Frontal cortex (tissue), 4 donors: ENCODE data around the gene RAB36. TPM values are rescaled to one million over a fixed set of nuclear protein-coding genes. Genes with fewer than 3 reads are reported as not detected.

Experiments used
- DNase-seq, 2 donors: peaks; one replicate each; pipeline ENCODE4 v3.0.0; 2012; ENCODE audit warnings: low spot score in 2 of 2
- FAIRE-seq: peaks from 2 replicates; lab custom pipeline; 2012; peaks lifted over from hg19 to GRCh38; lab: Jason Lieb, UNC
- small RNA-seq: library from RNA; depleted of rRNA; stranded (forward); fragments of <200 nt; gene quantifications from one replicate; pipeline ENCODE3, GENCODE V24; 2014
- total RNA-seq: library from RNA; depleted of rRNA; stranded (reverse); fragments of >200 nt; gene quantifications from one replicate; pipeline ENCODE4 v1.2.3, GENCODE V29; 2014
- donor health status: control.
- donor health status: control.
- donor health status: control.

The RAB36 gene
- total RNA-seq, 1 donor from 2014 or later = 2.9 TPM

DNA sequence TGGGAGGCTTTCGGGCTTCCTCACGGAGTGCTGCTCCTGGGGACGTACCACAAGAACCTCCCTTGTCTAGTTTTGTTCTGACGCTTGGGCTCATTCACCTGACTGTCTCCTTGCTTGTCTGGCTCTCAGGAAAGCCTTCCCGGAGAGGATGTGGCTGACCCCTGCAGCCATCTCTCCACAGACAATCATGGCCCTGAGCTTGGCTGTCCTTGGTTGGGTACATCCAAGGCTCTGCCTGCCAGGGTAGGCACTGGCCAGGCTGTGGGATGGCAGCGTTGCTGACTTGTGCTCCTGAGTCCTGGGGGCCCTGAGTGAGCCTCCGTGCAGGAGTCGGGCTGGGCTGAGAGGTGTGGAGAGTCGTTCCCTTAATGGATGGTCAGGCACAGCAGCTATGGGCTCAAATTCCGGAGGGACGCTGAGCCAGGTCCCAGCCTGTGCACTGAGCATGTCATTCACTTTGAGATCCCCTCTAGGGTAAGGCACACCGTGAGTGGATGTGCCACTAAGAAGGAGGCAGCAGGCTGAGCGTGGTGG, 67.8 kb downstream of the RAB36 start:
- no peak for FAIRE-seq
- DNase-seq = no peak

GRCh38 chr22:23213581-23214334, 68.5 kb downstream of the RAB36 start:
- no peak for DNase-seq
- FAIRE-seq = no peak

Small RNA genes within 50 kb of the gene (small RNA-seq; reads per million reads assigned to genes)
- not detected for gene BCRP8
- gene RF00017 = not detected
- gene RF00066 = not detected

Other genes starting within 250 kb of the RAB36 start
- gene GNAZ, start 75.0 kb upstream of the RAB36 start, total RNA-seq = 183 TPM
- gene RSPH14, start 3.5 kb upstream of the RAB36 start, total RNA-seq = 2.4 TPM
- 46.1 TPM for gene BCR, start 35.0 kb downstream of the RAB36 start, total RNA-seq